Non-pigmented ciliary epithelial cell (primary cell): ENCODE measurements around the gene GALNT9.
"Not testable (repeated sequence)": the region's sequence is repeated elsewhere in the genome, so short reads cannot be mapped to it uniquely, and the experiment has no call there.

ENCODE experiments used
- DNase-seq: peaks from one replicate; pipeline ENCODE4 v3.0.0-alpha.2; 2010; ENCODE audit warnings: low read depth

Gene GALNT9

DNA sequence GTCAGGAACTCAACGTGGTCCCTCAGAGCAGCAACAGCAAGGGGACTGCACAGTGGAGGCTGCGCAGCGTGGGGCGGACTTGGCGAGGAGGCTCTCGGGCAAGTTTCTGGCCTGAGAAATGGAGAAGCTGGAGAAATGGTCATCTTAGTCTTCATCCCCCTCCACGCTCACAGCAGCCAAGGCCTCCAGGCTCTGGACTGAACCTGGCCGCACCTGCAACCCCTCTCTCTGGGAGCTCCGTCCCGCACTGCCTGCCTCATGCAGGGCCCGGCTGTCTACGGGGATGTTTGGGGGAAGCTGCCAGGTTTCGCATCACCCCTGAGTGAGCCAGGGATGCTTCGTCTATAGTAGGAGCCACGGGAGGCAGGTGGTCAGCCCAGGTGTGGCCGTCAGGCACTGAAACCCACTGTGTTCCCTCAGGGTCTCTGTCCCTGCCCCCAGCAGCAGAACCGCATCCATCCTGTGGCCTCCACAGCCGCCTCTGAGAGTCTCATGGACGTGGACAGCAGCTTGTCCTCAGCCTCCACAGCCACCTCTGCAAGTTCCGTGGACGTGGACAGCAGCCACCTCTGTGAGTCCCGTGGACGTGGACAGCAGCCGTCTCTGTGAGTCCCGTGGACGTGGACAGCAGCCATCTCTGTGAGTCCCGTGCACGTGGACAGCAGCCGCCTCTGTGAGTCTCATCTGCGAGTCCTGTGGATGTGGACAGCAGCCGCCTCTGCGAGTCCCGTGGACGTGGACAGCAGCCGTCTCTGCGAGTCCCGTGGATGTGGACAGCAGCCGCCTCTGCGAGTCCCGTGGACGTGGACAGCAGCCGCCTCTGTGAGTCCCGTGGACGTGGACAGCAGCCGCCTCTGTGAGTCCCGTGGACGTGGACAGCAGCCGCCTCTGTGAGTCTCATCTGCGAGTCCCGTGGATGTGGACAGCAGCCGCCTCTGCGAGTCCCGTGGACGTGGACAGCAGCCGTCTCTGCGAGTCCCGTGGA, 29.1 kb upstream of the GALNT9 start:
- not testable (repeated sequence) for DNase-seq

DNA sequence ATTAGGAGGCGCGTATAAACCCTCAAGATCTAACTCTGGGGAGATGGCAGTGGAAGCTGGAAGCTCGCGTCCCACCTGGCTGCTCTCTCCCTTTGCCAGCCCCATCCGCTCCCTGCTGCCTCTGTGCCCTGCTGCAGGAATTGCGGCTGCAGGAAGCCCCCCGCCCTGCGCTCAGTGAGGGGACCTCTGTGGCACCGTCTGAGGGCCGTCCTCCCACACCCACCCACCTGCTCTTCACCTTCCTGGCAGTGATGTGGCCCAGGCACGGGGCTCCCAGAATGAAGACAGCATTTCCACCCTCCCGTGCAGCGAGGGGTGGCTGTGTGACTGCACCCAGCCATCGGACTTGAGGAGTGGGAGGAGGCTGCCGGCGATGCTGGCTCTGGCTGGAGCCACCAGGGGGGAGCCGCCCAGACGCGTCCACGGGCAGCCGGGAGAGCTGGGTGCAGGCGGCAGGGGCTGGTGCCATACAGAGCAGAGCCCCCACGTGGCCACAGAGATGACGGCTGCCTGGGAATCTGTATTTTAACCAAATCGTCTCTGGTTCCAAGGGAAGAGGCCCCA, 28.3 kb upstream of the GALNT9 start:
- DNase-seq, result no peak

GRCh38 chr12:132356691-132357622, 27.6 kb upstream of the GALNT9 start:
- DNase-seq, result peak; percentile 15

DNA sequence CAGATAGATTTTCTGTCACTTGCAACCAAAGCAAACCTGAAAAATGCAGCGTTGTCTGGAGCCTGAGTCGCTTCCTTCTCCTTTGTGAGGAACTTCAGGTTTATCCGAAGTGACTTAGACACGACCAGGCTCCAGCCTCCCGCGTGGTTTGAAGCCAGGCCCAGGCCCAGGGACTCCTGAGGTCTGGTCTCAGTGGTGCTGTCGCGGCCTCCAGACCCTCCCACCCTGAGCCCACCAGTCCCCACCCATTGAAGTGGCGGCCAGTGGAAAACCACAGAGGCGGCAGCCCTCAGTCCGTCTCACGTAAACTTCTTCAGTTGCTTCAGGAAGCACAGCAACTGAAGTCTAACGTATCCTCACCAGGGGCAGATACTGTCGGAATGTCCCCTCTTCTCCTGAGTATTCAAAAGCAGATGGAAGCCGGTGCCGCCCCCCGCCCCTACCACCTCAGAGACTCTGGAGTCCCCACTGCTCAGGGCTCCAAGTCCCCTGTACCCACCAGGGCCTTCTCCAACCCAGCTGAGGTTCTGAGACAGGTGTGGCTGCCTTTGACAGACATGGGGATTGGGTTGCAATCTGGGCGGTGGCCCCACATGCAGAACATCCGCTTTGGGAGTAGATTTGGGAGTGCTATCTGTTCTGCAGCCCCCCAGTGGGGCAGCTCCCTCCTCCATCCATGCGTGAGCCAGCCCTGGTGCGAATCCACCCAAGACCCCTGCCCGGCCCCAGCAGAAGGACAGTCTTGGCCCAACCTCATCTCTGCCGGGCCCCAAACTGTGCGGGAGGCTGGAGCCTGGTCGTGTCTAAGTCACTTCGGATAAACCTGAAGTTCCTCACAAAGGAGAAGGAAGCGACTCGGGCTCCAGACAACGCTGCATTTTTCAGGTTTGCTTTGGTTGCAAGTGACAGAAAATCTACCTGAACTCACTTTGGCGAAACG, 26.6 kb upstream of the GALNT9 start:
- DNase-seq, result no peak

DNA sequence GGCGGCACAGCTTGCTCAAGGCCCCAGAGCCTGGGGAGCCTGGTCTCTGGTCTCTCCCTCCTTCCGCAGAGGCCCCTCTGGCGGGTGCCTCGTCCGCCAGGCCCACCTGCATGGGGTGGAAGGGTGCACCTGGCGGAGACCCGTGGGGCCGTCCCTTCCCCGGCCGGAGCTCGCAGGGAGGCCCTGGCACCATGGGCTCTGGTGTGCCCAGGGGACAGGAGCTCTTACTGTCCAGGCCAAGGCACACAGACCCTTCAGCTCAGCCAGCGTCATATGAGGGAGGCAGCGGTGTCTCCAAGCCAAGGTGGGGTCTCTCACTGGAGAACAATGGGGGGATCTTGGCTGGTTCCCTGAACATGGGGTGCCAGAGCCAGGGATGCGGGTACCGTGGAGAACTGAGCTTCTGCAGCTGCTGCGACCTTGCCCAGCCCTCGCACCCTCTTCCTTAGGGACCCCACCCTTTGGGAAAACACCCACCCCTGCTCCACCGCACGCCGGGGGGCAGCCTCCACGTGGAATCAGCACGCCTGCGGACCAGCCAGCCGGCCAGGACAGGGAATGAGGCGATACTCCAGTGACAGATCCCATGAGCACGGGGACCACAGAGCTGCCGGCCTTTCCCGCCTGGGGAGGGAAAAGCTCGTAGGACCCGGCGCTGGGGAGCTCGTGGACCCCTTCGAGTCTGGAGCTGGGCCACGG, 25.7 kb upstream of the GALNT9 start:
- no peak for DNase-seq

GRCh38 chr12:132354211-132354981, 25.0 kb upstream of the GALNT9 start:
- DNase-seq, result no peak

GRCh38 chr12:132353811-132354210, 24.4 kb upstream of the GALNT9 start:
- no peak for DNase-seq

DNA sequence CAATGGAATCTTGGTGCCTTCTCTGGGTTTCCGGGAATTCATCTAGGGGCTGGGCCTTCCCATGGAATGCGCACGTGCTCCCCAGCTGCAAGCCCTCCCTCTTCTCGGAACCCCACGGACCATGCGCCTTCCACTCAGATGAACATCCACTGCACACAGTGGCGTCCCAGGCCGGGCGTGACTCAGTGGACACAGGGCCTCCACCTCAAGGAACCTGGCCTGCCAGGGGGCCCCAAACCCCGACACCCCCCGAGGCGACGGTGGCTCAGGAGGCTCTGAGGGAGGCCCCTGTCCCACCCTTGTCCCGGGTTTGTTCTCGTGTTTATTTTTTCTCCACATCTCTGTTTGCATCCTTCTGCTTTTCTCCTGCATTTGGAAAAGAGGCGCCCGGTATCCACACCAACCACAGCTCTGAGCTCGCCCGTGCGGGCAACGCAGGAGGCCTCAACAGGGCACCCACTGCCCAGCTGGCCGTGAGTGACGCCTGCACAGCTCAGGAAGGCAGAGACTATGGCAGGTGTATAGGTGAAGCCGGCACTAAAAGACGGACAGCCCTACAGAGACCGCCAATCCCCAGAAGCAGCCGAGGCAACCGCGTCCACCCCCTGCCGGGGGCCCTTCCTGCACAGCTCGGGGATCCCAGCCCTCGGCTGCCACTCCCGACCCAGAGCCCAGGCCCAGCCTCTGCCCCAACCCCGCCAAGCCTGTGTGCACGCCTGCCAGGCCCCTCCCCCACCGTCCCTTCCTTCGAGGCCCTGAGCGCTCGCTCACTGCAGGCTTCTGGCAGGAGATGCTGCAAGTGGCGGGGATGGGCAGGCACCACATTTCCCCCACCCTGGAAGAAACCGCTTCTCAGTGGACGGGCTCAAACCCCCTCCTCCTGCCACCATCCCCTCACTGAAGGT, 23.8 kb upstream of the GALNT9 start:
- DNase-seq, result no peak

DNA sequence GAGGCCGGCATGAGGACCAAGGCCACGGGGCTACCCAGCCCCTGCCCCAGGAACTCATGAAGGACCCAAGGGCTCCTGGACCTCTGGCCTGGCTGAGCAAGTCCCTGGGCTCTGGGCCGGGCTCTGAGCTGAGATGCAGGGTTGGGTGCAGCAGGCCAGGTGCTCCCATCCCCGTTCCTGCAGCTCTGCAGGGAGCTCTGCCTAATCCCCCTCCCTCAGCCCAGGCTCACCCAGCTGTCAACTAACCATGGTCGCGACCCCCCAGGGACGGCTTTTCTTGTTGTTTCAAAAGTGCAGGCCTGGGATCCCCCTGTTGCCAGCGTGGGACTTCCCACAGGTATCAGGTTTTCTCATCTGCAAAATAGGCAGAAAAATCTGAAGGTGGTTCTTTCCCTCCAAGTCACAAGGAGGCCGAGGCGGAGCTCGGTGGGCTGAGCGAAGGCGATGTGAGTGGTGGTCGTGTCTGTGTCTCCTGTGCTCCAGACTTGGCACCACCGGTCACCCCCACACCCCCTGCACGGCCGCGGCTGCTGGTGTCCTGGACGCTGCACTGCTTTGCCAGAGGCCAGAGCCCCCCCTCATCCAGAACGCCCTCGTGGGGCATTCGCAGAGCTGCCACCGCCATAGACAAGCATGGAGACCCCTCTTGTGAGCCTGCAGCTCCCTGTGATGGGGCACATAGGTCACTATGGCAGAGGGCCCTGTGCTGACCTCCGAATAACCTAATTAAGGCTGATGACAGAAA, 22.5 kb upstream of the GALNT9 start:
- no peak for DNase-seq

- no peak for DNase-seq
Measured at GRCh38 chr12:132349501-132350131, 20.2 kb upstream of the GALNT9 start.

DNA sequence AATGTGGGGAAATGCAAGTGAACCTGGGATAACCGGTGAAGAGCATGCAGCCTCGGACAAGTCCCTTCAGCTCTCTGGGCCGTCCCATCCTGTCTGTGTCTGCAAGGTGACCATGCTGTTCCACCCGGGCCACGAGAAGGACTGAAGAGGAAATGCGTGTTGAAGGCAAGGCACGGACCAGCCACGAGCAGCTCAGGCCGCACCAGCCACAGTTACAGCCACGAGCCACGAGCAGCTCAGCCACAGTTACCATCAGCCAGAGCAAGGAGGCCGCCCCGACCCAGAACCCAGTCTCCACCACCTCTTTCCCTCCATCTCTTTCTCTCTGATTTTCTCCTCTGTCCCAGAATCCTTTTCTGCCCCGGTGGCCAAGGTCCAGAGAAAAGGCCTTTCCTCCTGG, 18.8 kb upstream of the GALNT9 start:
- DNase-seq, result no peak

GRCh38 chr12:132347176-132347855, 17.9 kb upstream of the GALNT9 start:
- DNase-seq, result no peak

GRCh38 chr12:132346471-132347175, 17.2 kb upstream of the GALNT9 start:
- DNase-seq, result no peak

- DNase-seq, result no peak
Measured at GRCh38 chr12:132345561-132346200, 16.3 kb upstream of the GALNT9 start.

DNA sequence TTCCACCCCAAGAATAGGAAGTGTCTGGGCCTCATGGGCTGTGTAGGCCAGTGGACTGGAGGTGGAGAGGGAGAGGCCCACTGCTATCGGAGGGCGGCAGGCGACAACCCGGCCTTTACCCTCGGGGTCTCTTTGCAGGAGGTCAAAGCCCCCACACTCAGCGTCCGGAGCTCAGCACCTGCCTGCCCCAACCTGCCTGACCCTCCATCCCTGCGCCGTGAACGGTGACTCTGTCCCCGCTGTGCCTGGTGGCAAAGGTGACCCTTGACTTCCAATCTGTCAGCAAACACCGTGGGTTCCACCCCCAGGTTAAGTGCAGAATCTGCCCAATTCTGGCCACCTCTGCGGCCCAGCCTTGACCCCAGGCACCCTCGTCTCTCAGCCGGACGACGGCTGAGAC, 15.7 kb upstream of the GALNT9 start:
- DNase-seq, result no peak

DNA sequence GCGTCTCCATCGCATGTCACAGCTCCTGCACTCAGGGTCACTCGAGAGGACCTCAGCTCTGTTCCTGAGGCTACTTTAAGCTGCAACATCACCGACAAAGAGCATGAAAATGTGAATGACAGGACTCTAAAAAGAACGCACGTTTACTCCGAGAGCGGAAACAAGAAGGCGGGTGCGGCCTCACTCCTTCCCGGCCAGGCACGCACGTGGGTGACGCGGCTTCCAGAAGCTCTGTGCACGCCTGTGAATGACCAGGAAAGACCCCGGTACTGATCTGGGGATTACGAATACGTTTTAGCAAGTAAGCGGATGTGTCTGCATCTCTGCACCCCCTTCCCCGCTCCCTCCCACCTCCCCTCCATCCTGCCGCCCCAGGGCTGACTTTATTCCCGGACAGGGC, 15.2 kb upstream of the GALNT9 start:
- DNase-seq, result no peak
